HG03097 (cell line): ENCODE measurements around the gene ZSWIM8.

Experiments
- ATAC-seq: cut with Tn5 transposase; IDR thresholded peaks from one replicate; pipeline ENCODE4 v1.9.1; 2021; ENCODE audit not compliant: unreplicated experiment, low FRiP score

Gene ZSWIM8

DNA sequence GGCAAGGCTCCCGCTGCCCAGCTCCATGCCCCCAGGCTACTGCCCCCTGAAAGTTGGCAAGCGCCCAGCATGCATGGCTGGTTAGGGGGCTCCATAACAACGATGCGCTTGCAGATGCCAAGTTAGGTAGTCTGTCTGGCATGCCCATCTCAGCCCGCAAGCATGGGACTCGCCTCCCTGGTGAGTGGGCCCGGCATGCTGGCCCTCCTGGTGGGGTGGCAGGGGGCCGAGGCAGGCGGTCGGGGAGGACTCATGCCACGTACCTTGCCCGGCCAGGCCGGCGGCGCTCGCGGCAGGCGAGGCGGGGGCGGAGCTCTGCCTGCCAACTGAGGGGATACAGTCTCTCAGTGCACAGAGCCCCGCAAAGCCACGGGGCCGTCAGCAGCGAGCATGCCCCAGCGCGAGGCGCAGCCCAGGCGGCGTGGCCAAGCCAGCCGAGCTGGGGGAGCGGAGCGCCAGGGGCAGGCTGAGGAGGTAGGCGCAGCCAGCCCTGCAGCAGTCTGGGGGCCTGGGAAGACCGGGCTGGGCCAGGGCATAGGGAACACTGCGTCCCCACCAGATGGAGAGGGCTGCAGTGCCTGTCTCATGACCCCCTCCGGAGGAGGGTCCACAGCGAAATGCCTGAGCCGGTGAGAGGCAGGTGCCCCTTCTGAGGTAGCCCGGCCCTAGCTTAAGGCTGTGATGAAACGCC is 54.0 kb downstream of the ZSWIM8 start:
- no peak for ATAC-seq

DNA sequence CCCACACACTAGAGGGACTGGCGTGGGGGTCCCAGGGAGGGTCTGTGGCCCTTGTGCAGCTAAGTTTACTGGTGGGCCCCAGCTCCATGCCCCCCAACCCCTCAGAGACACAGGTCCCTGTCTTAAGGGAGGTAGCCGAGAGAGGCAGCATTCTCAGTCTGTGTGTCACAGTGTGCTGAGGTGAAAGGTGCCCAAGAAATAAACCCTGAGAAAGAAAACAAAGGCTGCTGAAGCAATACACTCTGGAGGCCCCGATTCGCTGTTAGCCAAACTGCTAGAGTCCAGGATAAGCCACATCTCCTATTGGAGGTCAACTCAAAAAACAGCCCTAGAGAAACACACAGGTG is 54.6 kb downstream of the ZSWIM8 start:
- no peak for ATAC-seq

DNA sequence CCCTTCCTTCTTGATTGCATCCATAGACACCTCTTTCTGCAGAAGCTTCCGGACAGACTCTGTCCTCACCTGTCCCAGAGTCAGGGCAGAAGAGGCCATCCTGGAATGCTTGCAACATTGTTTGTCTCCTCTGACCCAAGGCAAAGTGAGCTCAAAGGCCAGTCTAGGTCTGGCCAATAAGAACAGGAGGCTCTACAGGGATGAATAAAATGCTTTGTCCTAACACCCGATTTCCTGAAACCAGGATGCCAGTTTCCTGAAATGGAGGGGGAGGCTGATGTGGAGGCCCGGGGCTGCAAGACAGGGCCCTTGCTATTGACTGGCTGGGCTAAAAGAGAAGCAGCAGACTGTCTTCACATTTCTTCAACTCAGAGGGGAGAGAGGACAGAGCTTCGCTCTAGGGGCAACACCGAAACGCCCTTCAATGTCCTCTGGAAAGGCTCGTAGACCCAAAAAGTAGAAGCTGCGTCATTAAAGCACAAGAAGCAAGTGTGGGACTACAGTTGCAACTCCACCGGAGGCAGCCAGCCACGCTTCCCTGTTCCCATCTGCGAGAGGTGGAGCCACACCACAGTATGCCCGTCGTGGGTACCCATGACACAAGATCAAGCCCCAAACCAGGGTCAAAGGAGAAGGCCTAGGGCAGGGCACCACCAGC is 55.1 kb downstream of the ZSWIM8 start:
- ATAC-seq = no peak

DNA sequence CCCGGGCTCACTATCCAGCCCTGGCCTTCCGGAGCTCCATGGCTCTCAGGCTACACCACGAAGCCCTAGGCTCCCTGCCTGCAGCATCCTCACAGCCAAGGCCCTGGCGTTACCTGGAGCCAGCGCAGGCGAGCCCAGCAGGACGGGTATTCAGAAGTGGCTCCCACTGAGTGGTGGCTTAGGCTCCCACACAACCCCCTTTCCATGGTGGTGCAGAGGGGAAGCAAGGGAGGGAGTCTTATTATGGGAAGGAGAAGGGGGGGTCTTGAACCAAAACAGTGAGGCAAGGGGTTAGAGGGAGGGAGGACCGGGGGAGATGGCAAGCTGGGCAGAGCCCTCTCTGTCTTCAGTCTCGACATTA is 55.6 kb downstream of the ZSWIM8 start:
- ATAC-seq = no peak

DNA sequence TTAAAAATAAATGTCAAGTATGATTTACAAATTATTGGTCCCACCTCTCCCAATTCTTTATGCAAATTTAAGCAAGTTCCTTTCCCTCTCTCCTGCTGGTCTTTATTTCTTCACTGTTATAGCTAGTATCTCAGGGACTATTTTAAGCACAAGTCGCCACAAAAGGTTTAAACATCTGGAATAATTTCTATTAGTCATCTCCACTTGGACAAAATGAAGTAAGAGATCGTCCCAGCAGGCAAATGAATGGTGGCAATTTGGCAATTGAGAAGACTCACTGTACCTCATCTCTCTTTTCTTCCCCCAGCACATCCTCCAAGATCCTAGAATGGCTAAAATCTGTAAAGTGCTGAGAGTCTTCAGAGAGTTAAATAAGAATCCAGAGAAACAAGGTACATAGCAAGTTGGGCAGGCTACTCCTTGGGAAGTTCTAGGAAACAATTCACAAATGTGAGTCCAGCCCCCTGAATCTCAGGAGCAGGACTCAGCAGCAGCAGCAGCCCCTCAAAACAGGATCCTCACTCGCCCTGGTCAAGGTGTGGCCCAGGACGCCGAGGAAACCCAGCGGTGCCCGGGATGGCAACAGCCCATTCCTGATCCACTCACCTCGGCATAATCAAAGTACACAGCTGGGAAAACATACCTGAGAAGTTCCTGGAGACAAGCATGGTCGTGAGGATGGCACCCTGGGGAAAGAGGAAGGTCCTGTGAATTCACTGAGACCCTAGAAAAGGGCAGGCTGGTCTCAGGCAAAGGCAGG is 56.3 kb downstream of the ZSWIM8 start:
- no peak for ATAC-seq

DNA sequence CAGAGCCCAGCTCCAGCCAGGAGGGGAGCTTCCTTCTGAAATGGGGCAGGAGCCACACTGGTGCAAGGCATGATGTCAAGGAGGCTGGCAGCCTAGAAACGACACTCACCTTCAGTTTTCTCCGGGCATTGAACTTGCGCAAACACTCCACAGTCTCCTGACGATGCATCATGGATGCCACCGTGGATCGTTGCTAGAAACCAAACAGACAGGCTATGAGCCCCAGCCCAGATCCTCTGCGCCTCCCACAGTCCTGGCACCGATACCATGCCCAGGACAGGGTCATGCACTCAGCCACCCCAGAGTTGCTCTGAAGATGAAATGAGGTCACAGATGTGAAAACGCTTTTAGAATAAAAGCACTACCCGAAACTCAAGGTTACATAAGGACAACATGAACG is 56.9 kb downstream of the ZSWIM8 start:
- ATAC-seq = no peak

DNA sequence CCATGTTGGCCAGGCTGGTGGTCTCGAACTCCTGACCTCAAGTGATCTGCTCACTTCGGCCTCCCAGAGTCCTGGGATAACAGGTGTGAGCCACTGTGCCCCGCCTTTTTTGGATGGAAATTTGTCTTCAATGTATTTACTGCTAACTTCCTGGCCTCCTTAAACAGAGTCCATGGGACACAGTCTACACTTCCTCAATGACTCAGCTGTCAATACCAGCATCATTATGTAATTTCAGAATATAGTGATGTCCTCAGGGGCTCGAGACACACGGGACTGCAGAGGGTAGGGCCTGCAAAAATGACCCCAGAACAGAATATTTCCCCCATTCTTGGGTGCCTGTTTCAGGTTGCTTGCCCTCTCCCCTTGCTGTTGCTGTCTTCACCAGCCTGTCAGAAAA is 57.9 kb downstream of the ZSWIM8 start:
- no peak for ATAC-seq

DNA sequence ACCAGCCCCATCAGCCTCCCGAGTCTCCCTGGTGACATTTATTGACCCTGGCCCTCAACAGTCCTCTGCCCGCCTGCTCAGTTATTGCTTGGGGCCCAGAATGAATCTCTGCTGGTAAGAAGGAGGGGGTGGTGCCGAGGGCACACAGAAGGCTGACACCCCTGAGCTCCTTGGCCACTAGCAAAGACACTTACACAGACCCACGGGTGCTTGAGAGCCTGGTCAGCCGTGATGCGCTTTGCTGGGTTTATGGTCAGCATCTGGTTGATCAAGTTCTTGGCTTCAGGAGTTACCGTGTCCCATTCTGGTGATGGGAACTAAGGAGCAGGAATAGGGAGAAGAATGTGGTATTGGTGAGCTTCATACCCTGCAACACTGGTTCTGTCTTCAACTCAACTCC is 61.6 kb downstream of the ZSWIM8 start:
- ATAC-seq = no peak

DNA sequence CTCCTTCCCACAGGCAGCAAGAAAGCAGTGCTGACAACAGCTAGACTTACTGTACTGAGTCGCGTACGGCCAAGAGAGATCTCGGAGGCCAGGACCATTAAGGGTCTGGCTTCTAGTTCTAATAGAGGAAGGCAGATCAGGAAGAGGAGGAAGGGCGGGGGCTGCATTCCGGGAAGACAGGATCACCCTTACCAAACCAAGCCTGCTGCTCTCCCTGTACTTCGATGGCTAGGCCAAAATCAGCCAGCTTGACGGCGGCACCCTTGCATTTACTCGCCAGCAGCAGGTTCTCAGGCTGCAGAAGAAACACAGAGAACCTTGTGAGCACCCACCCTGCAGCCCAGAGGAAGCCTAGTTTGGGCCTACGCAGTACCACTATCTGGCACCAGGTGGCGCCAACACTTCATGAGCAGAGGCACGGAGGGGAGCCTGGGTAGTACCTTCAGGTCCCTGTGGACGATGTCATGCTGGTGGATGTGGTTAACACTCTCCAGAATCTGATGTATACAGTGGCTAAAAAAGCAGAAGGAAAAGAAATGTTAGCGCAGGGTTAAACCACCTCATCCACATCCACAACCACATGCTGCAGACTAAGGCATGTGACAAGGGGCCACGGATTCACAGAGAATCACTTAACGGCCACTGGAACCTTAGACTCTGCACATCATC is 63.5 kb downstream of the ZSWIM8 start:
- peak; percentile 60 for ATAC-seq

DNA sequence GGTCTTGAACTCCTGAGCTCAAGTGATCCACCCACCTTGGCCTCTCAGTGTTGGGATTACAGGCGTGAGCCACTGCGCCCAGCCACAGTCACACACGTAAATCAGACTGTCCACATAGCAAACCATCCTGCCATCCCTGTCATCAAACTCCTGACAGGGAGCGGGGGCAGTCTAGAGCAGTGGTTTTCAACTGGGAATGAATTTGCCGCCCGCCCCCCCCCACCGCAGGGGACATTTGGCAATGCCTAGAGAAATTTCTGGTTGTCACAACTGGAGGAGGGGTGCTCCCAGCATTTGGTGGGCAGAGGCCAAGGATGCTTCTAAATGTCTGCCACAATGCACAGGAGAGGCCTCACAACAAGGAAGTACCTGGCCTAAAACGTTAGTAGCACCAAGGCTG is 64.8 kb downstream of the ZSWIM8 start:
- no peak for ATAC-seq

DNA sequence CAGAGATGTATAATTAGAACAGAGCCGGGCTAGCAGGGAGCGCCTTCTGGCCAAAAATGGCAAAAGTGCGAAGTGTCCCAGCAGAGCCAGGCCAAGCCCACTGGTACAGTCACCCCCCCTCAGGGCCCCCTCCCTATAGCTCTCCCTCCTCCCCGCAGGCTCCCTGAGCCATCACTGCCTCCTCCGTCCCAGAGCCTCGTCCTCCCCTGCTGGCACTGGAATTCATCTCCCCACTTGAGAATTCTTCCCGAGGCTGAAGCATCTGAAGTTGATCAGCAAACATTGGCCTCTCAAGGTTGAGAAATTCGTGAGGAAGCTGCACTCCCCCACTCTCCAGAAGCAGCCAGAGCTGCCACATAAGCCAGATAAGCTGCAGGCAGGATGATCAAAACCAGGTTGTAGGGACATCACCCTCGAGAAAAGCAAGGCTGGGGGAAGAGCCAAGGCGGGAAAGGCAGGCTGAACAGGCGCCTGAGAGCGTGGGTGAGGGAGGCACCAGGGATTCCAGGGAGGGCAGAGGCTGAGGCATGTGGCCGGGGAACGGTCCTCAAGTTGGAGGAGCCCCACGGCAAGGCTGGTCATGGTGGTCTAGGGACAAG is 65.6 kb downstream of the ZSWIM8 start:
- no peak for ATAC-seq
